Measurements from ENCODE around the gene LRTM1.

GRCh38 chr3:54970895-54971294 lies 43.0 kb upstream of the LRTM1 start:
- TF ChIP-seq USF2 (IDR thresholded peaks at IDR 0.05; ENCODE audit: low read depth, low read length): no peak
- TF ChIP-seq USF2 (CRISPR knock-in tag; IDR thresholded peaks at IDR 0.05; ENCODE audit: borderline replicate concordance): no peak
- TF ChIP-seq SMC3 (IDR thresholded peaks at IDR 0.05; ENCODE audit: low read length): no peak
- no peak for TF ChIP-seq POLR2A (IDR thresholded peaks at IDR 0.05; ENCODE audit: insufficient read depth in 1 of 2, low read depth in 2 of 2, low read length in 2 of 2)
- no peak for TF ChIP-seq THRA (CRISPR knock-in tag; IDR thresholded peaks at IDR 0.05; ENCODE audit: borderline replicate concordance)
- no peak for TF ChIP-seq HOXA7 (CRISPR knock-in tag; IDR thresholded peaks at IDR 0.05)
- no peak for TF ChIP-seq CTCF (CRISPR knock-in tag; IDR thresholded peaks at IDR 0.05)
- TF ChIP-seq ZNF746 (CRISPR knock-in tag; IDR thresholded peaks at IDR 0.05): no peak
- no peak for TF ChIP-seq ARID2 (CRISPR knock-in tag; IDR thresholded peaks at IDR 0.05; ENCODE audit: borderline replicate concordance)
- TF ChIP-seq NFE2L1 (CRISPR knock-in tag; IDR thresholded peaks at IDR 0.05; ENCODE audit: borderline replicate concordance): no peak
- no peak for TF ChIP-seq ZBTB4 (CRISPR knock-in tag; IDR thresholded peaks at IDR 0.05; ENCODE audit: borderline replicate concordance)
- no peak for TF ChIP-seq ZNF557 (CRISPR knock-in tag; IDR thresholded peaks at IDR 0.05)

Data from HepG2 (cell line).